Fibroblast of skin of right biceps (primary cell): Measurements from ENCODE around the gene TBCD.
"Not testable (repeated sequence)": the region's sequence is repeated elsewhere in the genome, so short reads cannot be mapped to it uniquely, and the experiment has no call there.

Source experiments
- DNase-seq: peaks from one replicate; pipeline ENCODE4 v3.0.0-alpha.2; 2013

Gene TBCD

DNA sequence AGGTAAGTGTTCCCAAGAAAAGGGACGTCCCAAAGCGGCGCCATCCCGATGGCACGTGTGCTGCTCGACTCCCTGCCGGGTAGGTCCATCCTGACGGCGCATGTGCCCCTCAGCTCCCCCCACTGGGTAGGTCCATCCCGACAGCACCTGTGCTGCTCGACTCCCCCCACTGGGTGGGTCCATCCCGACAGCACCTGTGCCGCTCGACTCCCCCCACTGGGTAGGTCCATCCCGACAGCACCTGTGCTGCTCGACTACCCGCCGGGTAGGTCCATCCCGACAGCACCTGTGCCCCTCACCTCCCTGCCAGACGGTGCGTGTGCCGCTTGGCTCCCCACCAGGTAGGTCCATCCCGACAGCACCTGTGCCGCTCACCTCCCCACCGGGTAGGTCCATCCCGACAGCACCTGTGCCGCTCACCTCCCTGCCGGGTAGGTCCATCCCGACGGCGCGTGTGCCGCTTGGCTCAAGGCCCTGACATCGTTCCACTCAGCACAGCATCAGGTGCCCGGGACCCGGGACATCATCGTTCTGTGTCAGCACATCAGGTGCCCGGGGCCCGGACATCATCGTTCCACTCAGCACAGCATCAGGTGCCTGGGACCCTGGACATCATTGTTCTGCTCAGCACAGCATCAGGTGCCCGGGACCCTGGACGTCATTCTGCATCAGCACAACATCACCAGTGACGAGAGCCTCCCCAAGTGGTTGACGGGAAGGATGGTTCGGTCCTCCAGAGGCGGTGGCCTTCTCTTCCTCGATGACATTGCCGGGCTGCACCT lies 22.2 kb upstream of the TBCD start:
- no peak for DNase-seq

DNA sequence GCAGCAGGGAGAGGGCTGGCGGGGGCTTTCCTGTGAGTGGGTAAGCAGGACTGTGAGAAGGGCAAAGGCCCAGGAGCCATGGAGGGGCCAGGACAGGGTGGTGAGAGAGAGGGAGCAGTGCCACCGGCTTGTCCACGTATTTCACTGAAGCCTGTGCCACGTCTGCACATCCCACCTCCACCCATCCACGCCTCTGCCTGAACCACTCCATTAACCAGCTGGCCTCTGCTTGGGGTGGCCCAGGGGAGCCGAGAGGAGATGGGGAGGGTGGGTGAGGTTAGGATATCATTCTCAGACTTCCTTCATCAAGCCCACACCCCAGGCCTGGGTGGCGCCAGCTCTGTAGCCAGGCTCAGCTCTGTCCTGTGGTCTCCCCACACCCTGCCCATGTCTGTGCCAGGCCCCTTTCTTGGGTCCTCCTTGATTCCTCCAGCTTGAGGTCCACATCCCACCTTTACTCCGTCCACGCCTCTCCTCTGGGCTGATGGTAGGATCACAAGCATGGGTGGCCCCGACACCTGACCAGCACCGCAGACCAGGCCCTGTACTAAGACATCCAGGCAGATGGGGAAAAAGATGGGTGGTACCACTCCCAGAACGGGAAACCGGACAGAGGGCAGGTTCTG lies 19.6 kb upstream of the TBCD start:
- DNase-seq = no peak

- DNase-seq = peak; percentile 49
These were observed 16.6 kb upstream of the TBCD start, which contains the start of gene FN3K for GRCh38 chr17:82734987-82735866. TSS of gene FN3K (plus strand) at chr17:82735615. CDS start at chr17:82735637, 22 bp downstream.

- DNase-seq = no peak
These were observed 15.2 kb upstream of the TBCD start for GRCh38 chr17:82736511-82737185.

- DNase-seq = no peak
These were observed 13.6 kb upstream of the TBCD start for GRCh38 chr17:82737967-82738877.

- DNase-seq = no peak
These were observed 10.7 kb upstream of the TBCD start for GRCh38 chr17:82740906-82741759.

DNA sequence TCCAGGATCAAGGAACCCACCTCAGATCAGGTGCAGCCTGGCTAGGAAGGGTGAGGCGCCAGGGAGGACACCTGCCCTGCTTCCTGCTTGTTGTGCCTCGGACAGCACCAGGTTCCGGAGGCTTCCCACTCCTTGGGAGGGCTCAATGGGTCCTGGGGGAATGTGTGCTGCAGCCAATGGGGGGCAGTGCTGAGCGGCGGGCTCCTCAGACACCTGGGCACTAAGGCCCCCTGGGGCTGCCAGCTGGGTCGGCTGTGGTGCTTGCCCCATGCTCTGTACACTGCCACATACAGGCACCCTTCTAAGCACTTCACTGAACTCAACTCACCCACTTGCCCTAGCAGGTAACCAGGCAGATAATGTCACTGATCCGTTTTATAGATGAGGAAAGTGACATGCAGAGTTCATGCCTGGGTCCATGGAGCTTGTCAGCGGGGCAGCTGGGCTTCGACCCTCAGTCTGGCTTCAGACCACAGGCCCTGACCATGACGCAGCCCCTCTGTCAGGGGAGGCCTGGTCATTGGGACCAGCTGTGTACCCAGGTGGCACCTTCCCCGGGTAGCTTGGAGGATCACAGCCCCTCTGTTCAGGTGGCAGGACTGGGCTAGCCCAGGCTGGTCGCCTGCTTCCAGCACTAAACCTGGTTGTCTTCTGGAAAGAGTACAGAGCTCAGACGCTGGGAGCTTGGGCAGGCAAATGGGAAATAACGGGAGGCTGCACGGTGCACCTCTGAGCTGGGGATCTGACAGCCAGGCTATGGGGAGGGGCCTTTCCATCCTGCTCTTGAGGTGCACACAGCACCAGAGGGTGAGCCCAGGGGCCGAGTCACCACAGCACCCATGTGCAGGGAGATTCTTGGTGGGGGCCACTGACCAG lies 8.3 kb upstream of the TBCD start:
- no peak for DNase-seq

DNA sequence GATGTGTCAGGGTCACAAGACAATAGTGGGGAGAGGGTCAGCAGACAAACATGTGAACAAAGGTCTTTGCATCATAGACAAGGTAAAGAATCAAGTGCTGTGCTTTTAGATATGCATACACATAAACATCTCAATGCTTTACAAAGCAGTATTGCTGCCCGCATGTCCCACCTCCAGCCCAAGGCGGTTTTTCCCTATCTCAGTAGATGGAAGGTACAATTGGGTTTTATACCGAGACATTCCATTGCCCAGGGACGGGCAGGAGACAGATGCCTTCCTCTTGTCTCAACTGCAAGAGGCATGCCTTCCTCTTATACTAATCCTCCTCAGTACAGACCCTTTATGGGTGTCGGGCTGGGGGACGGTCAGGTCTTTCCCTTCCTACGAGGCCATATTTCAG lies 7.1 kb upstream of the TBCD start:
- not testable (repeated sequence) for DNase-seq

GRCh38 chr17:82745524-82745923 lies 6.3 kb upstream of the TBCD start:
- no peak for DNase-seq

GRCh38 chr17:82748756-82749155 lies 3.1 kb upstream of the TBCD start:
- no peak for DNase-seq

DNA sequence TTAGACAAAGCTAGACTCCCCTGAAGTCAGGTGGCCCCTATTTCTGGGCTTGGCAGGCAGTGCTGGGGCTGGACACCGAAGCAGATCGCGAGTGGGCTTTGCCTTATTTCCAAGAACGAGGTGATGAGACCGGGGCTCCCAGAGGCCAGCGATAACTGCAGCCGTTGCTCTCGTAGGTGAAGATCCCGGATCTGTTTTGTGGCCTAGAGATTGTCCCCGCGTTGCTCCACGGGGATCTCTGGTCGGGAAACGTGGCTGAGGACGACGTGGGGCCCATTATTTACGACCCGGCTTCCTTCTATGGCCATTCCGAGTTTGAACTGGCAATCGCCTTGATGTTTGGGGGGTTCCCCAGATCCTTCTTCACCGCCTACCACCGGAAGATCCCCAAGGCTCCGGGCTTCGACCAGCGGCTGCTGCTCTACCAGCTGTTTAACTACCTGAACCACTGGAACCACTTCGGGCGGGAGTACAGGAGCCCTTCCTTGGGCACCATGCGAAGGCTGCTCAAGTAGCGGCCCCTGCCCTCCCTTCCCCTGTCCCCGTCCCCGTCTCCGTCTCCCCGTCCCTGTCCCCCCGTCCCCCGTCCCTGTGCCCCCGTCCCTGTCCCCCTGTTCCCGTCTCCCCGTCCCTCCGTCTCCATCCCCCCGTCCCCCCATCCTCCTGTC lies 1.5 kb upstream of the TBCD start:
- DNase-seq = no peak

DNA sequence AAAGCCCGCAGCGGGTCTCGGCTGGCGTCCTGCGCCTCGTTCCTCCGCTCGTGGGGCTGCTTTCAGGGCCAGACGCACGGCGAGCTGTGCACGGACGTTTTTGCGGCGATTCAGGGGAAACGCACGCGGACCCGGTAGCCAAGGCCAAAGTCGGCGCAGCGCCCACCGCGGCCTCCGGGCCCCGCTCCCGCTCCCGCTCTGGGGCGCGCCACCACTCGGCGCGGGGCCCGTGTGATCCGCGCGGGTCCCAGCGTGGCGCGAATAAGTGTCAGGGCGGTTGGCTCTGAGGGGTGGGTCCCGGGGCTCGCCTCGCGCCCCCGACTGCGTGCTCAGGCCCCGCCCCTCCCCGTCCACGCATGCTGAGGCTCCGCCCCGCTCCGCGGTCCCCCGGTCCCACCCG lies 694 bp upstream of the TBCD start:
- DNase-seq = no peak

- no peak for DNase-seq
These were observed 721 bp downstream of the TBCD start for GRCh38 chr17:82752371-82753200.

- DNase-seq = no peak
These were observed 1.3 kb downstream of the TBCD start for GRCh38 chr17:82753201-82753464.

- DNase-seq = peak; percentile 26
These were observed 2.7 kb downstream of the TBCD start for GRCh38 chr17:82754297-82755208.

DNA sequence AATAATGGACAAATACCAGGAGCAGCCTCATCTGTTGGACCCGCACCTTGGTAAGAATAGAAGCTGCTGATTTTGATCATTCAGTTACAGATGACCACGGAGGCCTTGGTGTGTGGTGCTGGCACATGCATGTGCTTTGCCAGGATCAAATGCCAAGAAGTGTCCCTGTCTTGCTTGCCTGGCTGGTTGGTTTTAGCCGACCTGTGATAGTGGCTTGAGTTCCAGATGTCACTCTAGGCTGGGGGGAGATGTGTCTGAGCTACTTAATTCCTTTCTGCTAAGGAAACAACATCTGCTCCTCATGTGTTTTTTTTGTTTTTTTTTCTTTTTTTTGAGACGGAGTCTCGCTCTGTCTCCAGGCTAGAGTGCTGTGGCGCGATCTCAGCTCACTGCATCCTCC lies 4.3 kb downstream of the TBCD start:
- DNase-seq = no peak

DNA sequence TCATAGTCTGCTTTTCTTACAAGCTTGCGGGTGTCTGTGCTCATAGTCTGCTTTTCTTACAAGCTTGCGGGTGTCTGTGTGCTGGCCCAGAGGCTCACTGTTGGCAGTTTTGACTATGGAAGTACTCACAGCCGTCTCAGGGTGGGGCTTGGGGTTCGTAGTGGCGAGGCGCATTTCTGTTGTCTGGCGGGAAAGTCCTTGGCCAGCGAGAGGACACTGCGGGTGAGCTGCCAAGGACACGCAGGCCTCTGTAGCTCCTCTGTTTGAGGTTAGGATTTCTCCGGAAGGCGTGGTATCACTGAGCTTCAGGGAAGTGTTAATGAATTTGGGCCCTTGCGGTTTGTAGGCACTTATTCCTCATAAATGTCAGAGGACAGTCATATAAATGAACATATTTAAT lies 13.5 kb downstream of the TBCD start:
- DNase-seq = no peak
